ENCODE data around the gene PPM1K. TPM values are rescaled to one million over a fixed set of nuclear protein-coding genes. Genes with fewer than 3 reads are reported as not detected.

Gene PPM1K
- polyA plus RNA-seq, 1 donor from 2014 or later = 177 TPM

DNA sequence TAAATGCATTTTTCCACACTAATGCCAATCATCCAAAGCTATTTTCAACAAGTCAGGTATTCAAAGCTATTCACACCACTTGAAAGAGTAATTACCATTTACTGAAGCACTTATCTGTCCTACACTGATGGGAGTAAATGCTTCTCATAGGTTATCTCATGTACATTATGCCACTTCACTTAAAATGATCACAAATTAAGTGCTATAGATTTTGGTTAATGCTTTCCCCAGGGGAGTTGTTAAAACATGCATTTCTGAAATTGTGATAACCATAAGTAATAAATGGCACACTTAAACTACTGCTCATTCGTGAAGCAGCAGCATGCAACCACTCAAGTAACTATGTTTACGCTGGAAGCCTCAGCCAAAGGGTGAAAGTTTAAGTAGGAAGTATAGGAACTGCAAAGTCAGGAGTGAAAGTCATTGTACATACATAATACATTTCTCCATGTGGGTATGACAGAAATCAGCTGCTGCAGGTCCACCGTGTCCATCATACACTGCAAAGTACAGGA, 6.6 kb downstream of the PPM1K start:
- no peaks in the 10 kb centered on the region for H3K27me3 ChIP-seq (ENCODE audit: insufficient read depth, low read depth, low read length)
- peaks cover 45% of the 10 kb centered on the region for H3K79me2 ChIP-seq (replicated peaks; ENCODE audit: insufficient read depth, low read length)
- peak overlapping the region; percentile 93 for H3K4me3 ChIP-seq (ENCODE audit: low read length)
- no peak overlapping the region for H2AFZ ChIP-seq (ENCODE audit: low read depth, low read length)
- peaks cover 8% of the 10 kb centered on the region for H3F3A ChIP-seq (ENCODE audit: insufficient read depth, low read length, poor library complexity, severe bottlenecking)
- no peaks in the 10 kb centered on the region for H4K20me1 ChIP-seq (ENCODE audit: insufficient read depth)
- TF ChIP-seq MXI1 (conservative IDR thresholded peaks at IDR 0.05; ENCODE audit: poor library complexity, severe bottlenecking) = peak; percentile 12
- TF ChIP-seq EZH2 (IDR thresholded peaks at IDR 0.05; ENCODE audit: borderline replicate concordance, insufficient read depth, low read length, poor library complexity, severe bottlenecking) = no peak
- TF ChIP-seq, protein P1, sequence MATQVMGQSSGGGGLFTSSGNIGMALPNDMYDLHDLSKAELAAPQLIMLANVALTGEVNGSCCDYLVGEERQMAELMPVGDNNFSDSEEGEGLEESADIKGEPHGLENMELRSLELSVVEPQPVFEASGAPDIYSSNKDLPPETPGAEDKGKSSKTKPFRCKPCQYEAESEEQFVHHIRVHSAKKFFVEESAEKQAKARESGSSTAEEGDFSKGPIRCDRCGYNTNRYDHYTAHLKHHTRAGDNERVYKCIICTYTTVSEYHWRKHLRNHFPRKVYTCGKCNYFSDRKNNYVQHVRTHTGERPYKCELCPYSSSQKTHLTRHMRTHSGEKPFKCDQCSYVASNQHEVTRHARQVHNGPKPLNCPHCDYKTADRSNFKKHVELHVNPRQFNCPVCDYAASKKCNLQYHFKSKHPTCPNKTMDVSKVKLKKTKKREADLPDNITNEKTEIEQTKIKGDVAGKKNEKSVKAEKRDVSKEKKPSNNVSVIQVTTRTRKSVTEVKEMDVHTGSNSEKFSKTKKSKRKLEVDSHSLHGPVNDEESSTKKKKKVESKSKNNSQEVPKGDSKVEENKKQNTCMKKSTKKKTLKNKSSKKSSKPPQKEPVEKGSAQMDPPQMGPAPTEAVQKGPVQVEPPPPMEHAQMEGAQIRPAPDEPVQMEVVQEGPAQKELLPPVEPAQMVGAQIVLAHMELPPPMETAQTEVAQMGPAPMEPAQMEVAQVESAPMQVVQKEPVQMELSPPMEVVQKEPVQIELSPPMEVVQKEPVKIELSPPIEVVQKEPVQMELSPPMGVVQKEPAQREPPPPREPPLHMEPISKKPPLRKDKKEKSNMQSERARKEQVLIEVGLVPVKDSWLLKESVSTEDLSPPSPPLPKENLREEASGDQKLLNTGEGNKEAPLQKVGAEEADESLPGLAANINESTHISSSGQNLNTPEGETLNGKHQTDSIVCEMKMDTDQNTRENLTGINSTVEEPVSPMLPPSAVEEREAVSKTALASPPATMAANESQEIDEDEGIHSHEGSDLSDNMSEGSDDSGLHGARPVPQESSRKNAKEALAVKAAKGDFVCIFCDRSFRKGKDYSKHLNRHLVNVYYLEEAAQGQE (IDR thresholded peaks at IDR 0.05; ENCODE audit: borderline replicate concordance) = peak; percentile 64
- TF ChIP-seq RAD21 (conservative IDR thresholded peaks at IDR 0.05) = no peak
- TF ChIP-seq, protein P2, sequence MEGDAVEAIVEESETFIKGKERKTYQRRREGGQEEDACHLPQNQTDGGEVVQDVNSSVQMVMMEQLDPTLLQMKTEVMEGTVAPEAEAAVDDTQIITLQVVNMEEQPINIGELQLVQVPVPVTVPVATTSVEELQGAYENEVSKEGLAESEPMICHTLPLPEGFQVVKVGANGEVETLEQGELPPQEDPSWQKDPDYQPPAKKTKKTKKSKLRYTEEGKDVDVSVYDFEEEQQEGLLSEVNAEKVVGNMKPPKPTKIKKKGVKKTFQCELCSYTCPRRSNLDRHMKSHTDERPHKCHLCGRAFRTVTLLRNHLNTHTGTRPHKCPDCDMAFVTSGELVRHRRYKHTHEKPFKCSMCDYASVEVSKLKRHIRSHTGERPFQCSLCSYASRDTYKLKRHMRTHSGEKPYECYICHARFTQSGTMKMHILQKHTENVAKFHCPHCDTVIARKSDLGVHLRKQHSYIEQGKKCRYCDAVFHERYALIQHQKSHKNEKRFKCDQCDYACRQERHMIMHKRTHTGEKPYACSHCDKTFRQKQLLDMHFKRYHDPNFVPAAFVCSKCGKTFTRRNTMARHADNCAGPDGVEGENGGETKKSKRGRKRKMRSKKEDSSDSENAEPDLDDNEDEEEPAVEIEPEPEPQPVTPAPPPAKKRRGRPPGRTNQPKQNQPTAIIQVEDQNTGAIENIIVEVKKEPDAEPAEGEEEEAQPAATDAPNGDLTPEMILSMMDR (IDR thresholded peaks at IDR 0.05; ENCODE audit: poor library complexity, severe bottlenecking) = no peak
- peak; percentile 81 for TF ChIP-seq EP300 (conservative IDR thresholded peaks at IDR 0.05; ENCODE audit: poor library complexity, severe bottlenecking)
- no peak for TF ChIP-seq SMC3 (conservative IDR thresholded peaks at IDR 0.05; ENCODE audit: poor library complexity)
- no peak for TF ChIP-seq TAF1 (IDR thresholded peaks at IDR 0.05; ENCODE audit: low read depth)
- peak; percentile 68 for TF ChIP-seq POLR2AphosphoS5 (IDR thresholded peaks at IDR 0.05)
- H3K27ac ChIP-seq (ENCODE audit: low read length) = peak overlapping the region; percentile 69
- peak overlapping the region; percentile 20 for H3K9ac ChIP-seq (ENCODE audit: low read length)
- no peaks in the 10 kb centered on the region for H3K9me2 ChIP-seq (ENCODE audit: insufficient read depth, low read length)
- H3K9me3 ChIP-seq (ENCODE audit: low read length) = no peaks in the 10 kb centered on the region
- H3K4me2 ChIP-seq (ENCODE audit: low read length) = no peak overlapping the region
- peaks cover 8% of the 10 kb centered on the region for H3K36me3 ChIP-seq (ENCODE audit: insufficient read depth, low read length)

DNA sequence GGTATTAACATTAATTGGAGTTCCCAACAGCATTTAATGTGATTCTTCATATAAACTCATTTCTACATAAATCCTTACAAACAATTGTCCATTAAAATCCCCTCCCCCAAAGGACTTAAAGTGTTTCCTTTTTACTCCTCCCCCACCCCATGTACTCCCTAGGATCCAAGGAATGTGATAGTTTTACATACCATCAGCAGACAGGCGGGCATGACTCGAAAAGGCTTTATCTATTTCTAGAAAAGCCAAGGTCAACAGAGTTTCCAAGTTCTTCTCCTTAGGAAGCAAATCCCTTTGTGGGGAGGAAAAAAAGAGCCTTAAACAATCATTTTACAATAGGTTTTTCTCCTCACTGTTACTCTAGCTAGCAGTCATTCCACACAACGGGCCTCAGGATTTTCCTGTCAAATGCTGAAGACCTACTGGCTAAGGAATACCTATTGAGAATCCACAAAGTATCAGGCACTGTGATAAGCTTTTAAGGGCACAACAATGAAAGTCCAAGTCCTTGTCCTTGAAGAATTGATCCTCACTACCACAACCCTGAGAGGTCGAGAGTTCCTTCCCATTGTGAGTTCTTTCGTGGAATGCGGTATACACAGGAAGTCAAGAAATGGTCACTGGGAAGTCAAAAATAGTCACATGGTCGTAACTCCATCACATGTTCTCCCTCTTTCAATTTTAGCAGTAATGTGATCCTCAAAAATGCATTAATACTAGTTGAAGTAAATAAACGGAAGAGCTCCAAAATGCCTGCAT, 7.2 kb downstream of the PPM1K start:
- peaks cover 38% of the 10 kb centered on the region for H3K79me2 ChIP-seq (replicated peaks; ENCODE audit: insufficient read depth, low read length)
- no peaks in the 10 kb centered on the region for H3K9me3 ChIP-seq (ENCODE audit: low read length)
- H2AFZ ChIP-seq (ENCODE audit: low read depth, low read length) = no peak overlapping the region
- H3F3A ChIP-seq (ENCODE audit: insufficient read depth, low read length, poor library complexity, severe bottlenecking) = peaks cover 8% of the 10 kb centered on the region
- peaks cover 8% of the 10 kb centered on the region for H3K36me3 ChIP-seq (ENCODE audit: insufficient read depth, low read length)
- no peaks in the 10 kb centered on the region for H4K20me1 ChIP-seq (ENCODE audit: insufficient read depth)
- peak overlapping the region; percentile 35 for H3K4me3 ChIP-seq (ENCODE audit: low read length)
- H3K27me3 ChIP-seq (ENCODE audit: insufficient read depth, low read depth, low read length) = no peaks in the 10 kb centered on the region
- TF ChIP-seq, protein P2 (IDR thresholded peaks at IDR 0.05; ENCODE audit: poor library complexity, severe bottlenecking) = no peak
- TF ChIP-seq SMC3 (conservative IDR thresholded peaks at IDR 0.05; ENCODE audit: poor library complexity) (no peak), EP300 (conservative IDR thresholded peaks at IDR 0.05; ENCODE audit: poor library complexity, severe bottlenecking) (no peak)
- H3K4me2 ChIP-seq (ENCODE audit: low read length) = no peak overlapping the region
- H3K9me2 ChIP-seq (ENCODE audit: insufficient read depth, low read length) = no peaks in the 10 kb centered on the region
- no peak overlapping the region for H3K9ac ChIP-seq (ENCODE audit: low read length)
- H3K27ac ChIP-seq (ENCODE audit: low read length) = peak overlapping the region; percentile 64
